Measurements from ENCODE around the gene DPF1.
"Not testable (repeated sequence)": the region's sequence is repeated elsewhere in the genome, so short reads cannot be mapped to it uniquely, and the experiment has no call there.

DPF1 gene

GRCh38 chr19:38250821-38251563, 27.0 kb upstream of the DPF1 start:
- DNase-seq (ENCODE audit: low spot score): peak; percentile 68

DNA sequence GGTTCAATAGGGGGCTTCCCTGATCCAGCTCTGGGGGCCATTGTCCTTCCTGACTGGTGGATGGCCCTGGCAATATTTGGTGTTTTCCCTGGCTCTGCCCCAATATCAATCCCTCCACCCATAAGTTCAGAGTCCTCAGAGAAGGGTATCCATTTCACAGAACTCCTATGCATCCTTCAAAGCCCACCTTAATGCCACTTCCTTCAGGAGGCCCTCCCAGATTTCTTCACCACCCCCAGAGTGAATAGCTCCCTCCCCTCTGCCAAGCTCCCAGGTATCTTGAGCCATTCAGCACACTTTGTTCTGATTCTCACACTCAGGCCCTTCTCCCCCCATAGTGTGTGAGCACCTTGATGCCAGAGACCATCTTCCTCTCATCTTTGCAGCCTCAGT, 26.4 kb upstream of the DPF1 start:
- no peak for DNase-seq (ENCODE audit: low spot score)

DNA sequence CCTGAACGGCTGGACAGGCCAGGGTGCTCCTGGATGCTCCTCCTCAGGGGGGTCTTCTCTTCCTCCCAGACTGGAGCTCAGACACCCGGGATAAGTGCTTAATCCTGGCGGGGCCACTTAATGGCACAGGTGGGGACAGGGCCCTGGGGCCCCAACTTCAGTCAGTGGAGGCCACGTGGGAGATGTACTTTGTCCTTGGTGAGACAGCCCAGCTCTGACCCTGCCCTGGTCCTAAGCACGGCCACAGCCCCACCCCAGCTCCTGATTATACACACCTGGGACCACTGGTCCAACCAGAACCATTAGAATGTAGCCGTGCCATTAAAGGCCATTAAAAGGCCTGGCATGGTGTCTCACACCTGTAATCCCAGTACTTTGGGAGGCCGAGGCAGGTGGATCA, 24.4 kb upstream of the DPF1 start:
- DNase-seq (ENCODE audit: low spot score): no peak

DNA sequence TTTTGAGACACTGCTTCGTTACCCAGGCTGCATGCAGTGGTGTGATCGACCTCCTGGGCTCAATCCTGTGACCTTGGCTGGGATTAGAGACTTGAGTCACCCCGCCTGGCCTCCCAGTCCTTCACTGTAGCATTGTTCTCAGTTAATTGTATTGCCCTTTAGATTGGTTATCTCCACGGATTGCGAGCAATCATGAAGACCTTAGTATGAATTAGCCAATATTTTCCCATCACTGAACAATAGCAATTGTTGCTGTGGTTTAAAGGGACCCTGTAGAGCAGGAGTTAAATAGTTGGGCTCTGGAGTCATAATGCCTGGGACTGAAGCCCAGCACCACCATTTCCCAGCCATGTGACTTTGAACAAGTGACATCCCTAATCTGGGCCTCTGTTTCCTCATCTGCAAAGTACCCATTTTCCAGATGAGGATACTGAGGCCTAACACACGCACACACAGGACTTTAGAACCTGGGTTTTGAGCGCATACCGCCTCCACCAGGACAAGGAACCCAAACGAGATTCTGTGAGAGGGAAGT, 23.8 kb upstream of the DPF1 start:
- no peak for DNase-seq (ENCODE audit: low spot score)

- DNase-seq (ENCODE audit: low spot score): no peak
Observed at GRCh38 chr19:38247126-38247525, 23.1 kb upstream of the DPF1 start.

- DNase-seq (ENCODE audit: low spot score): no peak
Observed at GRCh38 chr19:38245826-38246498, 21.9 kb upstream of the DPF1 start.

GRCh38 chr19:38243279-38243673, 19.3 kb upstream of the DPF1 start:
- DNase-seq (ENCODE audit: low spot score): no peak

- no peak for DNase-seq (ENCODE audit: low spot score)
Observed at GRCh38 chr19:38239816-38240215, 15.8 kb upstream of the DPF1 start.

- DNase-seq (ENCODE audit: low spot score): no peak
Observed at GRCh38 chr19:38234615-38235014, 10.6 kb upstream of the DPF1 start.

DNA sequence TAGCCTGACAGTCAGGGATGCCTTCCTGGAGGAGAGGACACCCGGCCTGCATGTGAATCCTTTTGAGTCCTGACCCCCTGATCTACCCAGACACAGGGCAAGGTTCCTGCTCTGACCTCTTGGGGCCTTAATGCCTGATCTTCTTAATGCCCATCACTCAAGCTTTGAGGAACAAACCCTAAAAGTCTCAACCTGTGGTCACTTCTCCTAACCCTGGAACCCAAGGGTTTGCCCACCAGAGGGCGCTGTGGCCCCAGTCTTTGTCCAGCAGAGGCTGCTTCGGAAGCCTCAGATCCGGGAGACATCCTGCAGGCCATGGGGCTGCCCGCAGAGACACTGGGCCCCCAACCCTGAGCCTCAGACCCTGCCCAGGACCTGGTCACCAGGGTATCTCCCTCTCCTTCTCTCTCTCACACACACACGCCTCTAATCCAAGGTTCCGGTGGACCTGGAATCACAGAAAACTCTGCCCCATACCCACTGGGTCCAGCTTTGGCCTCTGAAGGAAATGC, 9.8 kb upstream of the DPF1 start:
- DNase-seq (ENCODE audit: low spot score): peak; percentile 89

DNA sequence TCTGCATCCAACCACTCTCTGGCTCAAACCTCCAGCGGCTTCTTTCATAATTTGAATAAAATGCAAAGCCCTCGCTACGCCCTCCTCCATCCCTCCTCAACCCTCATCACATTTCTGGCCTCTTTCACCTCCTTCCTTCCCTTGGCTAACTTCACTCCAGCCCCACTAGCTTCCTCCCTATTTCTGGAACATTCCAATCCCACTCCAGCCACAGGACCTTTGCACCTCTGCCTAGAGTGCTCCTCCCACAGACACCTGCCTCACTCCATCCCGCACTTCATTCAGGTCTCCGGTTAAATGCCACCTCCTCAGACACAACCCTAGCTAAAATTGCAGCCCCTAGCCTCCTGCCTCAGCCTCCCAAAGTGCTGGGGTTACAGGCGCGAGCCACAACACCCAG, 7.9 kb upstream of the DPF1 start:
- no peak for DNase-seq (ENCODE audit: low spot score)

DNA sequence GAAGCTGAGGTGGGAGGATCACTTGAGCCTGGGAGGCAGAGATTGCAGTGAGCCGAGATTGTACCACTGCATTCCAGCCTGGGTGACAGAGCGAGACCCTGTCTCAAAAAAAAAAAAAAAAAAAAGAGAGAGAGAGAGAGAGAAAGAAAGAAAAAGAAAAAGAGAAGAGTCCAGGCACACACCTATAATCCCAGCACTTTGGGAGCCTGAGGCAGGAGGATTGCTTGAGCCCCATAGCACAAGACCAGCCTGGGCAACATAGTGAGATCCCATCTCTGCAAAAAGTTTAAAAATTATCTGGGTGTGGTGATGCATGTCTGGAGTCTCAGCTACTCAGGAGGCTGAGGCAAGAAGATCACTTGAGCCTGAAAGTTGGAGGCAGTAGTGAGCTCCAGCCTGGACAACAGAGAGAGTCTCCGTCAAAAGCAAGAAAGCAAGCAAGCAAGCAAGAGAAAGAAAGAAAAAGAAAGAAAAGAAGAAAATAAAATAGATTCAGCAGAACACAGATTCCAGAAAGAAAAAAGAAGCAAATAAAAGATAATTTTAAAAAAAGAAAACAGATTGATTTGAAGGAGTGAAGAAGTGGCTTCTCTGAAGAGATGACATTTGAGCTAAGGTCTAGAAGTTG, 6.6 kb upstream of the DPF1 start:
- not testable (repeated sequence) for DNase-seq (ENCODE audit: low spot score)

- peak; percentile 94 for DNase-seq (ENCODE audit: low spot score)
Observed at GRCh38 chr19:38229585-38230073, 5.6 kb upstream of the DPF1 start.

GRCh38 chr19:38228491-38229439, 4.7 kb upstream of the DPF1 start:
- peak; percentile 59 for DNase-seq (ENCODE audit: low spot score)

DNA sequence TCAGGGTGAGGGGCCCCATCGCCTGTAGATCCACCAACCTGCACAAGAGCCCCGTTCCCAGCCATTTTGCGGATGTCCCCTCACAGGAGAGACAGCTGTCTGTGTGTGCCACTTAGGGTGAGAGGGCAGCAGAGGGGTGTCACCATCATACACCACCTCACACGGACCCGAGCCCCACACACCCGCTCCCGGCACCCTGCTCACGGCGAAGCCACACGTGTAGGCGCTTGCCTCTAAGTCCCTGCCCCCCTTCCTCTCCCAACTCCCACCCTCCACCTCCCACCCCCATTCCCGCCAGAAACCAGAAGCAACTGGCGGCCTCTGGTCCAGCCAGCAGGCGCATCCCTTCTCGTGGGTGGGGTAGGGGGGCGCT, 4.0 kb upstream of the DPF1 start:
- no peak for DNase-seq (ENCODE audit: low spot score)

GRCh38 chr19:38227287-38228004, 3.4 kb upstream of the DPF1 start:
- no peak for DNase-seq (ENCODE audit: low spot score)

GRCh38 chr19:38224863-38225218, 819 bp upstream of the DPF1 start:
- DNase-seq (ENCODE audit: low spot score): not testable (repeated sequence)

DNA sequence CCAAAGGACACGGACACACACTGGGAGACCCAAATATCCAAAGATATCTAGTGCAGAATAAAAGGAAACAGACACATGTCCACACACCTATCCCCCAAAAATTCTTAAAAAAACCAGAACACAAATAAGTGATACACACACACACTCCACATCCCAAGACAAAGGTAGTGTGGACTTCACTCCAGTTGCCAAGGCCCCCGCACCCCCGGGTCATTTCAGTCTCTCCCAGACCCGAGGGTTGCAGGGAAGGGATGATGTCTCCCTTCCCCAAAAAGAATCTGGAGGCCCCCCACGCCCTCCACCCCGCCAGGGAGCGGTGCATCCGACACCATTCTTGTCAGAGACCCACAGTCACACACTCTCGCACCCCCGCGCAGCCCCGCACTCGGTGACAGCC, 407 bp downstream of the DPF1 start:
- no peak for DNase-seq (ENCODE audit: low spot score)

DNA sequence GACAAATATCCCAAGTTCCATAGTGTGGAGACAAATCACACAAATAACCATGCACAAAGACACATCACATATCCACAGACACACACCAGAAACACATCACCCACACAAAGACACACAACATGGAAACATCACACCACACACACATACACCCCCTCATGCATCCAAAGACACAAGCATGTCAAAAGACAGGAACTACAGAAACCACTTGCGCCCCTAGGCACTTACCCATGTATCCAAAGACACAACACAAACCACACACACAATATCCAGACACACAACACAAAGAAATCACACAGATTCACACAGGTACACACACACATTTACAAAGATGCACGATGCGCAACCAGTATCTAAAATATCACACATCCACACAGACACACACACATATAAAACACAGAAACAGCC, 901 bp downstream of the DPF1 start:
- no peak for DNase-seq (ENCODE audit: low spot score)

- no peak for DNase-seq (ENCODE audit: low spot score)
Observed at GRCh38 chr19:38221919-38222830, 1.8 kb downstream of the DPF1 start.
